Upper lobe of right lung (tissue), 1 donor: Measurements from ENCODE around the gene MB. TPM values are rescaled to one million over a fixed set of nuclear protein-coding genes. Genes with fewer than 3 reads are reported as not detected.

Source experiments
- ATAC-seq: fragments of 200-7000 bp; cut with Tn5 transposase; one replicate; pipeline ENCODE4 v1.9.1; 2020; ENCODE audit warnings: mild to moderate bottlenecking, moderate library complexity
- DNase-seq: peaks from one replicate; pipeline ENCODE4 v3.0.0-alpha.2; 2020
- H3K27ac ChIP-seq: fragments of 200-600 bp; one replicate; pipeline ENCODE4 v1.8.0; 2022
- H3K27me3 ChIP-seq: fragments of 200-600 bp; one replicate; pipeline ENCODE4 v1.8.0; 2022; ENCODE audit warnings: mild to moderate bottlenecking
- H3K36me3 ChIP-seq: fragments of 200-600 bp; one replicate; pipeline ENCODE4 v1.8.0; 2022
- H3K4me1 ChIP-seq: fragments of 200-600 bp; one replicate; pipeline ENCODE4 v1.8.0; 2022
- H3K4me3 ChIP-seq: fragments of 200-600 bp; one replicate; pipeline ENCODE4 v1.8.0; 2022; ENCODE audit warnings: mild to moderate bottlenecking
- H3K9me3 ChIP-seq: fragments of 200-600 bp; one replicate; pipeline ENCODE4 v1.8.0; 2022
- CTCF ChIP-seq: fragments of 200-600 bp; IDR thresholded peaks from one replicate; pipeline ENCODE4 v1.8.0; 2022; ENCODE audit warnings: antibody characterized with exemption
- intact Hi-C: fragments of 100-400 bp; cut with DNase I; formaldehyde crosslinking; loops from one replicate; pipeline ENCODE4 v1.11.0; 2022
- total RNA-seq: library from RNA; stranded (reverse); fragmentation: NEBNext Ultra II Directional; extraction: Animal tissue kit (Norgen Biotek cat#: 25700); gene quantifications from one replicate; pipeline ENCODE4 v1.2.1, GENCODE V29; 2021
- donor health status: DM: no; HTN: yes; CAD: no; lungs with severe emphysema.

The MB gene
- total RNA-seq, 1 donor from 2014 or later: 2.2 TPM

GRCh38 chr22:35642305-35642741, 25.2 kb upstream of the MB start:
- Histone ChIP-seq H3K4me3 (no peak overlapping the region), H3K27ac (no peak overlapping the region), H3K4me1 (peaks cover 22% of the 10 kb centered on the region), H3K9me3 (no peaks in the 10 kb centered on the region), H3K27me3 (no peaks in the 10 kb centered on the region), H3K36me3 (no peaks in the 10 kb centered on the region)
- DNase-seq: no peak
- intact Hi-C loops: no loop called here
- TF ChIP-seq CTCF: no peak
- no peak for ATAC-seq

- ATAC-seq (no peak), DNase-seq (no peak)
- Histone ChIP-seq H3K9me3 (no peaks in the 10 kb centered on the region), H3K4me3 (no peak overlapping the region), H3K36me3 (no peaks in the 10 kb centered on the region), H3K27ac (no peak overlapping the region), H3K4me1 (peaks cover 20% of the 10 kb centered on the region), H3K27me3 (no peaks in the 10 kb centered on the region)
- intact Hi-C loops: no loop called here
- TF ChIP-seq CTCF: no peak
Measured at GRCh38 chr22:35641494-35642120, 24.5 kb upstream of the MB start.

- peak overlapping the region; percentile 66 for H3K27ac ChIP-seq
- peak; percentile 75 for ATAC-seq
- H3K27me3 ChIP-seq: no peaks in the 10 kb centered on the region
- H3K4me3 ChIP-seq: no peak overlapping the region
- peaks cover 20% of the 10 kb centered on the region for H3K4me1 ChIP-seq
- no peak for TF ChIP-seq CTCF
- H3K36me3 ChIP-seq: no peaks in the 10 kb centered on the region
- DNase-seq: no peak
- no peaks in the 10 kb centered on the region for H3K9me3 ChIP-seq
- intact Hi-C loops: no loop called here
Measured at GRCh38 chr22:35638410-35638809, 21.3 kb upstream of the MB start.

- no peaks in the 10 kb centered on the region for H3K27me3 ChIP-seq
- peak overlapping the region; percentile 66 for H3K27ac ChIP-seq
- H3K4me3 ChIP-seq: no peak overlapping the region
- H3K9me3 ChIP-seq: no peaks in the 10 kb centered on the region
- no peaks in the 10 kb centered on the region for H3K36me3 ChIP-seq
- no peak for DNase-seq
- peaks cover 20% of the 10 kb centered on the region for H3K4me1 ChIP-seq
- intact Hi-C loops: no loop called here
- ATAC-seq: no peak
- TF ChIP-seq CTCF: no peak
Measured at GRCh38 chr22:35638001-35638400, 20.9 kb upstream of the MB start.

- H3K36me3 ChIP-seq: no peaks in the 10 kb centered on the region
- no peaks in the 10 kb centered on the region for H3K27me3 ChIP-seq
- DNase-seq (no peak), ATAC-seq (no peak)
- no peak overlapping the region for H3K27ac ChIP-seq
- intact Hi-C loops: no loop called here
- TF ChIP-seq CTCF: no peak
- H3K9me3 ChIP-seq: no peaks in the 10 kb centered on the region
- H3K4me3 ChIP-seq: no peak overlapping the region
- H3K4me1 ChIP-seq: peaks cover 20% of the 10 kb centered on the region
Measured at GRCh38 chr22:35637254-35637653, 20.1 kb upstream of the MB start.
